Ovary (tissue), 3 donors: Measurements from ENCODE around the gene EPHA2.

Source experiments
- EP300 ChIP-seq: sonication (generic); formaldehyde crosslinking; IDR thresholded peaks from one replicate; pipeline ENCODE4 v1.6.1; 2017; ENCODE audit warnings: antibody characterized with exemption
- POLR2A ChIP-seq: fragments of 450-650 bp; IDR thresholded peaks from one replicate; pipeline ENCODE4 v1.6.1; 2017; ENCODE audit warnings: antibody characterized with exemption, mild to moderate bottlenecking, moderate library complexity
- TF ChIP-seq, protein P1 (sequence below), 3 donors: fragments of 450-650 bp in 2 of 3; fragments of 200-600 bp in 1 of 3; IDR thresholded peaks; one replicate each; pipeline versions ENCODE4 v1.5.1 to v1.8.0; 2016 to 2022; ENCODE audit warnings: antibody characterized with exemption in 3 of 3, mild to moderate bottlenecking in 1 of 3
- donor health status: DM: no; HTN: no; CAD: no.

DNA sequence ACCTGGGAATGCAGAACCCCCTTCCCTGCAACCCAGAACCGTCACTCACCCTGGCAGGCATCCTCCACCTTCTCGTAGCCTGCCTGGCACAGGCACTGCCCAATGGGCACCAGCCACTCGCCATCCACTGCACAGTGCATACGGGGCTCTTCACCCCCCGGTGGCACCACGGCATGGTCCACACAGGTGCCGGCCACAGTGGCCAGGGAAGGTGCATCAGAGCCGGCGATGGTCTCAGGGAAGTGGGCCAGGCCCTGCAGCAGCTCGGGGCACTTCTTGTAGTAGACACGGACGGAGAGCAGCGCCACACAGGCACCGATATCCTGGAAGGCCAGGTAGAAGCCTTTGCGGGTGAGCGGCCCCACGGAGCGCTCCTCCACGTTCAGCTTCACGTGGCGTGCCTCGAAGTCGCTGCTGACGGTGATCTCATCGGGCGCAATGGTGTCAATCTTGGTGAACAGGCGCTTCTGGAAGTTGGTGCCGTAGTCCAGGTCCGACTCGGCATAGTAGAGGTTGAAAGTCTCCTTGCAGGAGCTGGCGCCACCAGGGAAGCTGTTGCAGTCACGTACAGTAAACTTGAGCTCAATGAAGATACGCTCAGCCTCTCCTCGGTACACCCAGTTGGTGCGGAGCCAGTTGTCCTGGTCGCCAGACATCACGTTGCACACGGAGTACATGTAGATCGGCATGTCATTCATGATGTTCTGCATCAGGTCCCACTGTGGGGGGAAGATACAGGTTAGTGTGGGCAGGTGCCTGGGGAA lies 7.4 kb downstream of the EPHA2 start:
- TF ChIP-seq, protein P1, sequence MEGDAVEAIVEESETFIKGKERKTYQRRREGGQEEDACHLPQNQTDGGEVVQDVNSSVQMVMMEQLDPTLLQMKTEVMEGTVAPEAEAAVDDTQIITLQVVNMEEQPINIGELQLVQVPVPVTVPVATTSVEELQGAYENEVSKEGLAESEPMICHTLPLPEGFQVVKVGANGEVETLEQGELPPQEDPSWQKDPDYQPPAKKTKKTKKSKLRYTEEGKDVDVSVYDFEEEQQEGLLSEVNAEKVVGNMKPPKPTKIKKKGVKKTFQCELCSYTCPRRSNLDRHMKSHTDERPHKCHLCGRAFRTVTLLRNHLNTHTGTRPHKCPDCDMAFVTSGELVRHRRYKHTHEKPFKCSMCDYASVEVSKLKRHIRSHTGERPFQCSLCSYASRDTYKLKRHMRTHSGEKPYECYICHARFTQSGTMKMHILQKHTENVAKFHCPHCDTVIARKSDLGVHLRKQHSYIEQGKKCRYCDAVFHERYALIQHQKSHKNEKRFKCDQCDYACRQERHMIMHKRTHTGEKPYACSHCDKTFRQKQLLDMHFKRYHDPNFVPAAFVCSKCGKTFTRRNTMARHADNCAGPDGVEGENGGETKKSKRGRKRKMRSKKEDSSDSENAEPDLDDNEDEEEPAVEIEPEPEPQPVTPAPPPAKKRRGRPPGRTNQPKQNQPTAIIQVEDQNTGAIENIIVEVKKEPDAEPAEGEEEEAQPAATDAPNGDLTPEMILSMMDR (IDR thresholded peaks at IDR 0.05), result no peak
- TF ChIP-seq POLR2A (no peak), EP300 (no peak)
